T-helper 2 cell treated with Interferon-gamma antibody and Interleukin-4, amounts not matched to agents 100 ng/mL and 5 ng/mL, for 36 hours (primary cell): ENCODE measurements around the gene HIBADH. TPM values are rescaled to one million over a fixed set of nuclear protein-coding genes. Genes with fewer than 3 reads are reported as not detected.
"Not testable (repeated sequence)": the region's sequence is repeated elsewhere in the genome, so short reads cannot be mapped to it uniquely, and the experiment has no call there.

ENCODE experiments used
- intact Hi-C: fragments of 100-400 bp; cut with micrococcal nuclease; formaldehyde crosslinking; loops from one replicate; pipeline ENCODE4 v1.15.1; 2023
- total RNA-seq: library from RNA; stranded (reverse); gene quantifications from 2 replicates; pipeline ENCODE4 v1.2.3, GENCODE V29; 2022

HIBADH gene
- total RNA-seq, 1 donor from 2014 or later, result 14.5 TPM

DNA sequence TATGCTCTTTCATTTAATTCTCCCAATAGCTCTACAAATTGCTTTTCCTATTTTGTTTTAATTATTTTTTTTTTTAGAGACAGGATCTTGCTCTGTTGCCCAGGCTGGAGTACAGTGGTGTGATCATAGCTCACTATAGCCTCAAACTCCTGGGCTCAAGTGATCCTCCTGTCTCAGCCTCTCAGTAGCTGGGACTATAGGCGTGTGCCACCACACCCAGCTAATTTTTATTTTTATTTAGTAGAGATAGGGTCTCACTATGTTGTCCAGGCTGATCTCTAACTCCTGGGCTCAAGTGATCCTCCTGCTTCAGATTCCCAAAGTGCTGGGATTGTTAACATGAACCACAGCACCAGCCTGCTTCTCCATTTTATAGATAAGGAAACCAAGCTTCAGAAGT, 151.3 kb downstream of the HIBADH start:
- intact Hi-C loops, result not testable (repeated sequence)

DNA sequence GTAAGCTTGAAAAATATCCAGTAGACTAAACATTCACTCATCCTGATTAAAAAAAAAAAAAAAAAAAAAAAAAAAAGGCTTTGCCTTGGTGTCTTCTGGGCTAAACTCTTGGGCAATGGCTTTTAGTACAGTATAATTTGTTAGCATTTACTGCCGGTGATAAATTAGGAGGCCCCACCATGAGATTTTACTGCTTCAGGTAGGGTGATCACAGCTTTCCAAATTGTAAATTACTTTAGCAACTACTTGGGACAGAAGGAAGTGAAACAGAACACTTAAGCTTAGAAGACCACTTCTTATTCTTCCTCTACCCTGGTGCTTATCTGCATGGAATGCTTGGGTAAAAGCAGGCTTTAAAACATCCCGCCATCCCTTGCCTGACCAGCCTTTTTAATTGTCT, 152.1 kb downstream of the HIBADH start:
- intact Hi-C loops, result no loop called here

DNA sequence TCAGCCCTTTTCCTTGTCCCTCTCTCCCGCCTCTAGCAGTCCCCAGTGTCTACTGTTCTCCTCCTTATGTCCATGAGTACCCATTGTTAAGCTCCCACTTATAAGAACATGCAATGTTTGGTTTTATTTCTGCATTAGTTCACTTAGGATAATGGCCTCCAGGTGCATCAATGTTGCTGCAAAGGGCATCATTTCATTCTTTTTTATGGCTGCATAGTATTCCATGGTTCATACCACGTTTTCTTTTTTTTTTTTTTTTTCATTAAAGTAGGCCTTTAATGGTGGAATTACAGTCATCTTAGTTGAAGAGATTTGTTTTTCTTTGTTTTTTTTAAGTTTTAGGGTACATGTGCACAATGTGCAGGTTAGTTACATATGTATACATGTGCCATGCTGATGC, 160.8 kb downstream of the HIBADH start:
- intact Hi-C loops, result not testable (repeated sequence)

DNA sequence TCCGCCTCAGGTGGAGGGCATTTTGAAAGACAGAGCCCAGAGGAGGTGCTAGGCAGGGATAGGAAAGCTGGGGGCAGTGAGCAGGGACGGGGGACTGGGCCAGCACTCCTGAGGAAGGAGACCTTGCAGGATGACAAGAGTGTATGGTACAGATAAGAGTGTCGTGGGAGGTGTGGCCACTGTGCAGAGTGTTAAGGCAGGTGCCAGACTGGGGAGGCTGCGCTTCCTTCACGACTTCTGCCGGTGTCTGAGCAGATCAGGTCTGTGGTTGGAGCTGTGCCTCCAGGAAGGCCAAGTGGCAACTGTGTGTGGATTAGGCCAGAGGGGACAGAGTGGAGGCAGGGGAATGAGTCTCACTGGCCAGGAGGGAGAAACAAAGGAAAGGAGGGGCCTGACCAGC, 161.7 kb downstream of the HIBADH start:
- intact Hi-C loops, result no loop called here

DNA sequence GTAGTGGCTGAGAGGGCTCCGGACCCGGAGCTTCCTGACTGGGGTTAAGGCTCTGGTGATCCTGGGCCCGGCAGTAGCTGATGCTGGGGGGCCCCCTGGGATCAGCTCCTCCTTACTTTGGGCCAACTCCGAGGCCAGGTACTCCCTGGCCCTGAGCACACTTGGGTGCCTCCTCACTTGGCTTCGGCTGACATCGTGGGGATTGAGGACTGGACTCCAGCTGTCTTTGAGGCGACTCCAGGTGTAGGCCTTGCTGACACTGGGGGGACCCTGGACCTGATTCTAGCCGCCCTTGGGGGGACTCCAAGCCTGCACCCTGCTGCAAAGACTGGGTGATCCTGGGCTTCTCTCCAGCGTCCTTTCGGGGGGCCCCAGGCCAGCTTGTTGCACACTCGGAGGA, 170.5 kb downstream of the HIBADH start:
- intact Hi-C loops, result no loop called here

DNA sequence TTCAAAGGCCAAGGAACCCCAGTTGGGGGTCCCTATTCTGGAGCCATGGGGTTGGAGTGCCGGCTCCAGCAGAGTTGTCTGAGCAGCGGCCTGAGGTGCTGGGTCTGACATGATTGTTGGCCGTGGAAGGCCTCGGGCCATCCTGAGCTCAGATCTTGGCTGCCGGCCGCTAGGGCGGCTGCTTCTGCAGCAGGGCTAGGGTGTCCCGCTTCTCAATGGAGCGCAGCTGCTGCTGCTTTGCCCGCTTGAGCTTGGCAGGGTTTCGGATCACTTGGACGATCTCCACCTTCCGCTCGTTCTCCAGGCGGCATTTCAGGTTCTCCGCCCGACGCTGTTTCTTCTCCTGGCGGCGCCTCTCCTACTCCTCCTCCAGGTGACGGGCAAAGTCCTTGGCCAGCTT, 171.1 kb downstream of the HIBADH start:
- intact Hi-C loops, result no loop called here

DNA sequence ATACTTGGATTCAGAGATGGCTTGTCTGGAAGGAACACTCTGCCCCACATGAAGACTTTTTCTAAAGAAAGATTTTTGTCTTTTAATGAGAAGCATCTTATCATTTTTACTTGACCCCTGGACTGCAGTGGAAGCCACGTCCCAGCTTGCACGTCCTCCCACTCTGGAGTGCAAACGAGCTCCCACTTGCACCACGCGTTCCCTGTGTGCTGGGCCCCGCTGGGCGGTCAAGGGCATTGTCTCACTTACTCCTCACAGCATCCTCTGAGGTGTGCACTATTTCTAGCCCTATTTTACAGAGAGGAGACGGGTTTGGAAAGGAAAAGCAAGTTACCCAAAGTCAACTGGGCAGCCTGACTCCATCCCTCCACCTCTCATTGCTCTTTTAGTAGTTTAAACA, 175.2 kb downstream of the HIBADH start:
- intact Hi-C loops, result no loop called here

DNA sequence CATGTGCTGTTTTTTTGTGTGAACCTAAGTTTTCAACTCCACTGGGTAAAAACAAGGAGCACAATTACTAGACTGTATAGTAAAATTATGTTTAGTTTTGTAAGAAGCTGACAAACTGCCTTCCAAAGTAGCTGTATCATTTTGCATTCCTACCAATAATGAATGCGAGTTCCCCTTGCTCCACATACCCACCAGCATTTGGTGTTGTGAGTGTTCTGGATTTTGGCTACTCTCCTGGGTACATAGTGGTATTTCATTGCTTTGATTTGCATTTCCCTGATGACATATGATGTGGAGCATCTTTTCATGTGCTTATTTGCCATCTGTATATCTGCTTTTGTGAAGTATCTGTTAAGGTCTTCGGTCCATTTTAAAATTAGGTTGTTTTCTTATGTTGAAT, 178.2 kb downstream of the HIBADH start:
- intact Hi-C loops, result no loop called here

DNA sequence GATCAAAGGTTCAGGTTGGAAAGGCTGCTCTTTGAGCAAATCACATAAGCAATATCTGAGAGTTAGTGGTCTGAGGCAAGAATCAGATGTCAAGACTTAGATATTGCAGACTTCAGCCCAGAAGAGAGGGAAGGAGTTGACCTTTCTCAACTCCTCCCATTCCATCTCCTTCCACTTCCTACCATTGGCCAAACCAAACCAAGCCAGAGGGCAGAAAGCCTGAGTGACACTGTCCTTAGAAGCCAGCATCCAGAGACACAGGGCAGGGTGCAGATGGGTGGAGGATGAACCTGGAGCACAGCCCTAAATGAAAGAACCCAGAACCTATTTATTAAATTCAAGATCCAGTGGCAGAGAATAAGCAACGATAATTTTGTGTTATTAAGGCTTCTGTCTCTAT, 180.5 kb downstream of the HIBADH start:
- intact Hi-C loops, result no loop called here

DNA sequence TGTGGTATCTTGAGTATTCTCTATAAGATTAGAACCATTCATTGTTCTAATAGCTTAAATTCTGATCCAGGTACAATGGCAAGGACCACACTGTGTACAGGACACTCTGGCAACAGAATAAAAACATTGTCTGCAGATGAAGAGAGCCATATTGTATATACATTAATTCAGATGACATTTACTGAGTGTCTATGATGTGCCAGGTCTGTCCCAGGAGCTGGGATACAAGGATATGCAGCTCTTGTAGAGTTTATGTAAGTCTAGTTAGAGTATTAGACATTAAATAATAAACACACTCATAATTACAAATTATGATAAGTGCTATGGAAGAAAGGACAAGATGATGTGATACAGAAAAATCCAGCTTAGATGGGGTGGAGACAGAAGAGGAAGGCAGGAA, 184.1 kb downstream of the HIBADH start:
- intact Hi-C loops, result no loop called here

DNA sequence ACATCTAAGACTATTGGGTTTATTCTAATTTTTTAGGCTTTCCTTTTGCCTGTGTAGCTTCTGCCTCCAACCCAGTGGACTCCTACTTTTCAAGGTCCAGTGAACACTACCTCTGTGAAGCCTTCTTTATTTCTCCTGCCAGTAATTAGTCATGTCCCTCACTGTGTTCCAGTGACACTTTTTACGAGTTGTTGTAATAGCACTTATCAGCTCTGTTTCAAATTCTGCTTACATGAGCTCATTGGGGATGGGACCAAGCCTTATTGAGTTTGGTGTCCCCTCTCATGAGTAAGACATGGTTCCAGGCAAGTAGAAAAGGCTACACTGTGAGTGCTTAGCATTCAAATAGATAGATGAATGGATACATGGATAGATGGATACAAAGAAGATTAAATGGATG, 184.6 kb downstream of the HIBADH start:
- intact Hi-C loops, result no loop called here

DNA sequence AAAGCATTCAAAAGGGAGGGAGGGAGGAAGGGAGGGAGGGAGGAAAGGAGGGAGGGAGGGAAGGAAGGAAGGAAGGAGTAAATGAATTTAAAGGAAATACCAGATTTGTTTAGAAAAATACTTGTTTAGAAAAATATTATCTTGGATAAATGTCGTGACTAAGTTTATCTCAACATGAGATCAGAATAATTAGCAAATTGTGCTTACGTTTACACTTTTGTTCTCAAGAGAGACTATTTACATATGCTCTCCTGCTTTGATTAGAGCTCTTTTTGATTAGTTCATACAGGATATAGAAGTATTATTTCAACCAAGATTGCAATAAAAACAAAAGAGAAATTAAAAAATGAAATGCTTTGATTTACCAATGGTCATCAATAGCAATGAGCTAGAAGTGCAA, 186.2 kb downstream of the HIBADH start:
- intact Hi-C loops, result no loop called here

Other genes with a start within 250 kb of the HIBADH start
- gene TAX1BP1, start 77.3 kb upstream of the HIBADH start, total RNA-seq, result 57.2 and 57.6 TPM in 2 replicates